ENCODE measurements around the gene FRMD5.
A peak's percentile ranks its signal among the peaks of the same experiment; 100 is the strongest.
"Not testable (repeated sequence)": the region's sequence is repeated elsewhere in the genome, so short reads cannot be mapped to it uniquely, and the experiment has no call there.

Gene FRMD5

DNA sequence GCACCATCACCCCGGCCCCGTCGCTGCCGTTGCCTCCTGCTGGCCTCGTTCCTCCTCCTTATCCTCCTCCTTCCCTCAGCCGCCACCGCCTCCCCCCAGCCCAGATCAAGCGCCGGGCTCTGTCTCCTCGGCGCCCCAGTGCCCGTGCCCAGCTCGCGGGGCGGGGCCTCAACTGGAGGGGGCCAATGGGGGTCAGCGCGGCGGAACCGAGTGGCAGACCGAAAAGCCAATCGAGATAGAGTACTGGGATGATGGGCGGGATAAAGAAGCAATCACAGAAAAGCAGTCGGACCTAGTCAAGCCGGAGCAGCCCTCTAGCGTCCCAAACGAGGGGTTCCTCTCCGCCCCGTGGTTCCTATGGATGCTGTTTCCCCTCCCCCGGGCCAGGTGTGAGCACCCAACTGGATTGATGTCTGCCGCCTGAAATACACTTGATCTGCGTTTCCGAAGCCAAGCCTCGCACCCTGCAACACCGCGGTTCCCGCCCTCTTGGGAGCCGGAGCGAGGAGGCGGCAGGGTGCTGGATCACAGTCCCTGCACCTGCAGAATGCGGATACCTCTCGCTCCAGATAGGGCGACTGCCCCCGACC, at the start of gene FRMD5:
Gene FRMD5 (minus strand): TSS at position 121 of the 590 bp plus-strand sequence.
- peak; percentile 97 for DNase-seq

DNA sequence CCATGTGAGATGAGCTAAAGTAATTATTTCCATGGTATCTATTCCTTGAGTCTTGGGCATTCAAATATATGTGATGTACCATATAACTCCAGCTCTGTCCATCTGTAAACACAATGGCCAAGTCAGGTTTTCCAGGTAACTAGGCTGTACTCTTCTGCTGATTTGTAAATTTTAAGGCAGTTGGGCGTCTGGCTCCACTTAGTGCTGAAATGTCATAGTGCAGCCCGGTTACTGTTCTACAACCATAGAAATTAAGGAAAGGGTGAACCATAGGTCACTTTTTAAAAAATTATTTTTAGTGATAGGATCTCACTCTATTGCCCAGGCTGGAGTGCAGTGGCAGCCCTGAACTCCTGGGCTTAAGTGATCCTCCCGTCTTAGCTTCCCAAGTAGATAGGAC, 48.8 kb upstream of the FRMD5 start:
- no peak for DNase-seq

DNA sequence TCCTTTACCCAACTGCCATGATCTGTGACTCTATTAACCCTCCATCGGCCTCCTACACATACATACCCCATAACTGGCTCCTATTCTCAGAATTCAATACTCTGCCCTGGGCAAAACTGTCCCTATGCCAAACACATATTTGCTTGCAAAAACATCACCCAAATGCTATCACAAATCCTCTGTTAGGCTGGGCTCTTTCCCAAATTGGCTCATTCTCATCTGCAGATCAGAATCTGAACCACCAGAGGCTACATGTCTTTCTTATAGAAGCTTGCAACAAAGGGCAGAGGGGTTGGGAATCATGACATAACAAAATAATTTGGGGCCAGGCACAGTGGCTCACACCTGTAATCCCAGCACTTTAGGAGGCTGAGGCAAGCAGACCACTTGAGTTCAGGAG, 48.1 kb upstream of the FRMD5 start:
- DNase-seq = no peak

- no peak for DNase-seq
Observed at GRCh38 chr15:44231842-44232241, 36.8 kb upstream of the FRMD5 start.

DNA sequence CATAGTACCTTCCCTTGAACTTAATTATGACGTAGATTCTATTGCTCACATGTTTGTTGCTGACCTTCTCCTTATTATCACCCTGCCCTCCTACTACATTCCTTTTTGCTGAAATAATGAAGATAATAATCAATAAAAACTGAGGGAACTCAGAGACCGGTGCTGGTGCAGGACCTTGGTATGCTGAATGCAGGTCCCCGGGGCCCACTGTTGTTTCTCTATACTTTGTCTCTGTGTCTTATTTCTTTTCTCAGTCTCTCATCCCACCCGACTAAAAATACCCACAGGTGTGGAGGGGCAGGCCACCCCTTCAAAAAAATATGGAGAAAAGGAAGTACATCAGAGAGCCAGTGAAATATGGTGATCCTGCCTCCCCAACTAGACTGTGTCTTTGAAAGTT, 34.2 kb upstream of the FRMD5 start:
- not testable (repeated sequence) for DNase-seq

DNA sequence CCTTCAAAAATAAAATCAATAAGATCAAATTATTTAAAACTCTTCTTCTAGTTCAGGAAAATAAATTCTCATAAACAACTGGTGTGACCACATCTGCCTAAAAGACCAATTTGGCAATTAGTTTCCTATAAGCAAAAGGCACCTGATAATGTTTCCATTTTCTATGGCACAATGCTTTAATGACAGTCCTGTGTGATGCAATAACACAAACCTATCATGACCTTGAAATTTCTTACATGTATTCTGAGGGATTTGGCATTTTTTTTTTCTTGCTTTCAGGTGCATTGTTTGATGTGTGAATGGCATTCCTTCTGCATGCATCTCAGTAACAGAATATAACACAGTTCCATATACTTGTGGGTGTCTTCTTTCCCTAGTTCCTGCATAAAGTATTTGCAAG, 32.5 kb upstream of the FRMD5 start:
- no peak for DNase-seq

DNA sequence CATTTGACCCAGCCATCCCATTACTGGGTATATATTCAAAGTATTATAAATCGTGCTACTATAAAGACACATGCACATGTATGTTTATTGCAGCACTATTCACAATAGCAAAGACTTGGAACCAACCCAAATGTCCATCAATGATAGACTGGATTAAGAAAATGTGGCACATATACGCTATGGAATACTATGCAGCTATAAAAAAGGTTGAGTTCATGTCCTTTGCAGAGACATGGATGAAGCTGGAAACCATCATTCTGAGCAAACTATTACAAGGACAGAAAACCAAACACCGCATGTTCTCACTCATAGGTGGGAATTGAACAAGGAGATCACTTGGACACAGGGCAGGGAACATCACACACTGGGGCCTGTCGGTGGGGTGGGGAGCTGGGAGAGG, 31.9 kb upstream of the FRMD5 start:
- not testable (repeated sequence) for DNase-seq

- no peak for DNase-seq
Observed at GRCh38 chr15:44222478-44222877, 27.4 kb upstream of the FRMD5 start.

DNA sequence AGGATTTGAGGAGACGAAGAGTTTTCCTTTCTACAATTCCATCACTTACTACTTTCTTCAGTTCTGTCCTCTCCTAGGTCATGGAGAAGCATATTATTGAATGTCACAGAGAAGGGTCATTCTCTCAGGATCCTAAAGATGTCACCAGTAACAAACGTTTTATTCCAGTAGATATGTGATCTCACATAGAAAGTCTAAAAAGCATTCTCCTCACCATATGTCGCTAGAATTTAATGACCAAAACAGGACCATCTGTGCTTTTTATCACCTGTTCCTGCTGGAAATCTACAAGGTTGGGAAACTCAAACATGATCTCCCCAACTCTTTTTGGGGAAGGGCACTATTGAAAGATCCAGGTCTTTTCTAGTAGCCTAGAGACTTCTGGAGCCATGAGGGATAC, 24.0 kb upstream of the FRMD5 start:
- no peak for DNase-seq

DNA sequence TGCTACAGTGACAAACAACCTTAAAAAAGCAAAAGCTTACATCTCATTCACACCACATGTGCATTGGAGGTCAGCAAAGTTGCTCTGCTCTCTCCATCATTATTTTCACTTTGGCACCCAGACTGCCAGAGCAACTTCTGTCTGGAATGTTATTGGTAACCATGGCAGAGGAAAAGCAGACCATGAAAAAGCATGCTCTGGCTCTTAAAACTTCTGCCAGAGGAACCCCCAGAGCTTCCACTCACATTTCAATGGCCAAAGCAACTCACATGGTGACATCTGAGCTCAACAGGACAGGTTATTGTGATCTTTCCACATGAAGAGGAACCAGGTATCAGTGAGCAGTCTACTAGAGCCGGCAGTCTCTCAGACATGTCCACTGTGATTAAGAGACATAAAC, 21.9 kb upstream of the FRMD5 start:
- no peak for DNase-seq

GRCh38 chr15:44215594-44215993, 20.5 kb upstream of the FRMD5 start:
- DNase-seq = no peak

DNA sequence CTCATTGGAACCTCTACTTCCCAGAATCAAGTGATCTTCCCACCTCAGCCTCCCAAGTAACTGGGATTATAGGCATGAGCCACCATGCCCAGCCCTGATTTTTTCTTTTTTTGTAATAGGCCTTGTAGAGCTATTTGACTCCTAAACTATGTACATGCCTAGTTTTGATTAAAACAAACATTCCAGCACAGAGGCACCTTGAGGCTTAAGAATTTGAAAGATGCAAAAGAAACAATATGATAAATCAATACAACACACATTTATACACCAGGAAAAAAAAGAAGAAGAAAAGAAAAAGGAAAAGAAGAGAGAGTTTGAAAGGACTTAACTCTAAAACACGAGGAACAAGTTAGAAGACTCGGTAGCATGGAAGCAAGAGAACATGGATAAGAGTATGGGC, 13.9 kb upstream of the FRMD5 start:
- no peak for DNase-seq

DNA sequence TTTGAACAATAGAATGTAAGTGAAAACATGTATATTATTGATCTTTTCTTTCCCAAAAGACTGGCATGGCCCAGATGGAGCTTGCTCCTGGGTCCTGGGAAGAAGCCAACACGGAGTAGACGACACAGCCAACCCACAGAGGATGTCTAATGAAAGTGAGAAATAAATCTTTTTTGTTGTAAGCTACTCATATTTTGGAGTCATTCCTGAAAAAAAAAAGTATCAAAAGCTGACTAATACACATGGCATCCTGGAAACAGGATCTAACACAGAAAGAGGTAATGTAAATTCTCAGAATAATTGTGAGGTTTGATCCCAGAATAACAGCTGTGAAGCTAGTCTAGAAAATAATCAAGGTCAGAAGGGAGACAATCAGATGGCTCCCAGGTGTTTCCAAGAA, 12.6 kb upstream of the FRMD5 start:
- no peak for DNase-seq

- DNase-seq = no peak
Observed at GRCh38 chr15:44199393-44199792, 4.3 kb upstream of the FRMD5 start.

GRCh38 chr15:44194323-44195150, 534 bp downstream of the FRMD5 start:
- DNase-seq = peak; percentile 43

GRCh38 chr15:44193651-44194322, 1.3 kb downstream of the FRMD5 start:
- peak; percentile 33 for DNase-seq

GRCh38 chr15:44188795-44189194, 6.3 kb downstream of the FRMD5 start:
- DNase-seq = no peak

DNA sequence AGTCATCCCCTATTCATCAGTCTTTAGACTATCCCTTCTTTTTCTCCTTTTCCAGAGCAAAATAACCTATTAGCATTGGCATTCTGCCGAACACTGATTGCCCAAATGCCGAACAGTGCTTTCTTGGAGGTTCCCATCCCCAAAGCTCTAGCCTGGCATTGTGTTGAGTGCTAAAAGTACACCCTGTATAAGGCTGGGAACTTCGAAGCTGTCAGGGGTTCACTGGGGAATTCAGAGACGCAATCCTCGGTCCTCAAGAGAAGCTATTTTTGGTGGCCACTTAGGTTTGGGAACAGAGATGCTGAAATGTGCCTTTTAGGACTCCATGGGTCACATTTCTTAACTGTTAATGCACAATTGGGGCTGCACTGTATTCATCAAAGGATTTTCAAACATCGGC, 8.4 kb downstream of the FRMD5 start:
- no peak for DNase-seq

DNA sequence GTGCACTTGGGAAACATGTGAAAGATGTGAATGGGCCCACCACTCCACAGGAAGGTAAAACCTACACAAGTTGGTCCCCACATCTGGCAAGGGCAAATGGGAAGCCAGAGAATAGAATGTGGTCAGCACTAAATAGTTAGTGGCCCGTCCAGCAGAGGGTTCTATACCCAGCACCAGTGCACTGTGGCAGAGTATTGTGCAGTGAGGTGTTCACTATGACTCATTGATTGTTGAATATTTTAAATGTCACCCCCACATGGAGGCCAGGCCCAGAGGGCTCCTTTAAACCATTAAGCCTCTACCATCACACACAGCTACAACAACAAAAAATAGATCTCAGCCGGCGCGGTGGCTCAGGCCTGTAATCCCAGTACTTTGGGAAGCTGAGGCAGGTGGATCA, 11.7 kb downstream of the FRMD5 start:
- no peak for DNase-seq

DNA sequence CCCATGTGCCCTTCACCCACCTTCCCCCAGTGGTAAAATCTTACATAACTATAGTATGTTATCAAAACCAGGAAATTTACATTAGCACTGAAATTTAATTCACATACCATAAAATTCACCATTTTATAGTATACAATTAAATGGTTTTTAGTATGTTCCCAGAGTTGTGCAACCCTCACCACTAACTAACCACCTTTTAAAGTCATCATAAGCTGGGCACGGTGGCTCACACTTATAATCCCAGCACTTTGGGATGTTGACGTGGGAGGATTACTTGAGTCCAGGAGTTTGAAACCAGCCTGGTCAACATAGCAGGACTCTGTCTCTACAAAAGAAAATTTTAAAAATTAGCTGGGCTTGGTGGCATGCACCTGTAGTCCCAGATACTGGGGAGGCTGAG, 13.7 kb downstream of the FRMD5 start:
- no peak for DNase-seq

GRCh38 chr15:44177139-44177538, 17.9 kb downstream of the FRMD5 start:
- no peak for DNase-seq

- no peak for DNase-seq
Observed at GRCh38 chr15:44173813-44174212, 21.3 kb downstream of the FRMD5 start.

DNA sequence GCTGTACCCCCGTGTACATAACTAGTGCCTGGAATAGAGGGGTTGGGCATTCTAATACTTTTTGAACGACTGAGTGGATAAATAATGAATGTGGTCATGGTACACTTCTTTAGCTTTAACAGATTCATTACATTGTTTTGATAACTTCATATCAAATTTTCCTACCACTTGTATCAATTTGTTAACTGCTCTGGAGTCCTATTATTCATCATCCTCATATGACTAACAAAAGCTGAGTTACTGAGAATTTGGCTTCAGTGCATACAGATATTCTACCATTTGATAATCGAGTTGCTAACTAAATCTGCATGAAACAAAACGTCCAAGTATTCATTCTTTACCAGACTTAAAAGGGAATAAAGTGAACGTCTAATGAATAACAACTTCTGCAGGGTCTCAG, 31.7 kb downstream of the FRMD5 start:
- no peak for DNase-seq

- no peak for DNase-seq
Observed at GRCh38 chr15:44160796-44161195, 34.3 kb downstream of the FRMD5 start.
